Thyroid gland (tissue), 4 donors: Measurements from ENCODE around the gene DDX42. TPM values are rescaled to one million over a fixed set of nuclear protein-coding genes. Genes with fewer than 3 reads are reported as not detected.

Source experiments
- DNase-seq, 2 donors: peaks; one replicate each; pipeline ENCODE4 v3.0.0-alpha.2; 2019
- H3K27ac ChIP-seq, 3 donors: fragments of 200-600 bp; sonication (generic); 1 replicate in 2 of 3; 2 replicates in 1 of 3; pipeline ENCODE4 v1.5.1; 2016 to 2019; ENCODE audit warnings: mild to moderate bottlenecking in 1 of 3, moderate library complexity in 1 of 3
- H3K27me3 ChIP-seq: fragments of 200-600 bp; sonication (generic); one replicate; pipeline ENCODE4 v1.5.1; 2019
- H3K36me3 ChIP-seq, 2 donors: fragments of 200-600 bp; sonication (generic); one replicate each; pipeline ENCODE4 v1.5.1; 2016 to 2019
- H3K4me1 ChIP-seq, 2 donors: fragments of 200-600 bp; sonication (generic); one replicate each; pipeline ENCODE4 v1.5.1; 2017 to 2019
- H3K4me3 ChIP-seq, 3 donors: fragments of 200-600 bp; sonication (generic); replicated peaks in 1 of 3; 1 replicate in 2 of 3; 2 replicates in 1 of 3; pipeline ENCODE4 v1.5.1; 2016; ENCODE audit warnings: mild to moderate bottlenecking in 1 of 3
- H3K9me3 ChIP-seq: fragments of 200-600 bp; sonication (generic); one replicate; pipeline ENCODE4 v1.5.1; 2017
- POLR2A ChIP-seq, 2 donors: fragments of 450-650 bp; IDR thresholded peaks; one replicate each; pipeline ENCODE4 v1.6.1; 2017; ENCODE audit warnings: antibody characterized with exemption in 2 of 2, mild to moderate bottlenecking in 2 of 2, moderate library complexity in 1 of 2
- WGBS, 2 donors: methylation state at CpG; one replicate each; pipeline ENCODE4 v1.1.5; 2017; 5-methylcytosine and 5-hydroxymethylcytosine counted together
- intact Hi-C: fragments of 100-400 bp; cut with DNase I; formaldehyde crosslinking; loops from one replicate; pipeline ENCODE4 v1.15.1; 2023
- total RNA-seq, 4 donors: library from RNA; depleted of rRNA; stranded (reverse); fragments of >200 nt; gene quantifications; one replicate each; pipeline ENCODE4 v1.2.3, GENCODE V29; 2016
- TF ChIP-seq, protein P1 (sequence below), 6 experiments: fragments of 200-600 bp in 3 of 6; fragments of 450-650 bp in 3 of 6; sonication (generic) in 3 of 6; IDR thresholded peaks; one replicate each; pipeline ENCODE4 v1.5.1; 2016 to 2019; ENCODE audit warnings: antibody characterized with exemption in 6 of 6, mild to moderate bottlenecking in 2 of 6, inconsistent platforms in 1 of 6, moderate library complexity in 1 of 6

Gene DDX42
- total RNA-seq, 4 donors from 2014 or later: 76.3 to 138 (median 89.1) TPM

DNA sequence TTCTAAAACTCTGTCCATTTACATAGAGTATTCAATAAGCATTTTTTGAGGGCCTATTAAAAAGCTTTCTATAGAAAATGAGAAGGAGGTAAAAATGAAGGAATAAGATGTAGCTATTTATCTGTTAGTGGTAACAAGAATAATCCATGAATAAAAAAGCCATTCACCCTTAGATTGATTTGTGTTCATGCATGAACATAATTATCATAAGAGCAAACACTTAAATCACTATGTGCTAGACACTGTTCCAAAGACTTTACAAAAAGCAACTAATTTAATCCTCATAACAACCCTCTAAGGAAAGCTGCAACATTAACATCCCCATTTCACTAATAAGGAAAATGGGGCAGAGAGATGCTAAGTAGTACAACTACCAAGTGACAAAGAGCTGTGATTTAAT lies 7.2 kb upstream of the DDX42 start:
- Histone ChIP-seq H3K4me3 (no peak overlapping the region), H3K9me3 (no peaks in the 10 kb centered on the region), H3K27ac (no peak overlapping the region), H3K36me3 (peaks cover 16 to 19% of the 10 kb centered on the region in 2 donors), H3K4me1 (peaks cover 0 to 7% of the 10 kb centered on the region in 2 donors), H3K27me3 (no peaks in the 10 kb centered on the region)
- no peak for TF ChIP-seq POLR2A (IDR thresholded peaks at IDR 0.05)
- TF ChIP-seq, protein P1, sequence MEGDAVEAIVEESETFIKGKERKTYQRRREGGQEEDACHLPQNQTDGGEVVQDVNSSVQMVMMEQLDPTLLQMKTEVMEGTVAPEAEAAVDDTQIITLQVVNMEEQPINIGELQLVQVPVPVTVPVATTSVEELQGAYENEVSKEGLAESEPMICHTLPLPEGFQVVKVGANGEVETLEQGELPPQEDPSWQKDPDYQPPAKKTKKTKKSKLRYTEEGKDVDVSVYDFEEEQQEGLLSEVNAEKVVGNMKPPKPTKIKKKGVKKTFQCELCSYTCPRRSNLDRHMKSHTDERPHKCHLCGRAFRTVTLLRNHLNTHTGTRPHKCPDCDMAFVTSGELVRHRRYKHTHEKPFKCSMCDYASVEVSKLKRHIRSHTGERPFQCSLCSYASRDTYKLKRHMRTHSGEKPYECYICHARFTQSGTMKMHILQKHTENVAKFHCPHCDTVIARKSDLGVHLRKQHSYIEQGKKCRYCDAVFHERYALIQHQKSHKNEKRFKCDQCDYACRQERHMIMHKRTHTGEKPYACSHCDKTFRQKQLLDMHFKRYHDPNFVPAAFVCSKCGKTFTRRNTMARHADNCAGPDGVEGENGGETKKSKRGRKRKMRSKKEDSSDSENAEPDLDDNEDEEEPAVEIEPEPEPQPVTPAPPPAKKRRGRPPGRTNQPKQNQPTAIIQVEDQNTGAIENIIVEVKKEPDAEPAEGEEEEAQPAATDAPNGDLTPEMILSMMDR (IDR thresholded peaks at IDR 0.05): no peak
- intact Hi-C loops: no loop called here
- DNase-seq: no peak

DNA sequence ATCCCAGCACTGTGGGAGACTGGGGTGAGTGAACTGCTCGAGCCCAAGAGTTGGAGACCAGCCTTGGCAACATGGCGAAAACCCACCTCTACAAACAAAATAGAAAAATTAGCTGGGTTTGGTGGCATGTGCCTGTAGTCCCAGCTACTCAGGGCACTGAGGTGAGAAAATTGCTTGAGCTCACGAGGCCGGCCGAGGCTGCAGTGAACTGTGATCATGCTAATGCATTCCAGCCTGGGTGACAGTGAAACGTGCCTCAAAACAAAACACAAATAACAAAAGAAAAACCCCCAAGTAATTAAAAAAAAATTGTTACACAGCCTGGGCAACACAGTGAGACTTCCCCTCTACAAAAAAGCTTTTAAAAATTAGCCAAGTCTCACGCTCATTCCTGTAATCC lies 5.5 kb upstream of the DDX42 start:
- no peak overlapping the region for H3K4me3 ChIP-seq
- peaks cover 0 to 15% of the 10 kb centered on the region in 2 donors for H3K4me1 ChIP-seq
- 92 to 94% methylated on average over 7 of the region's 7 CpGs for WGBS, 2 donors
- no peaks in the 10 kb centered on the region for H3K27me3 ChIP-seq
- TF ChIP-seq, protein P1 (IDR thresholded peaks at IDR 0.05): no peak
- no peak for TF ChIP-seq POLR2A (IDR thresholded peaks at IDR 0.05)
- H3K9me3 ChIP-seq: no peaks in the 10 kb centered on the region
- peaks cover 5 to 12% of the 10 kb centered on the region in 2 donors for H3K36me3 ChIP-seq
- no peak for DNase-seq
- H3K27ac ChIP-seq: no peak overlapping the region
- intact Hi-C loops: no loop called here

DNA sequence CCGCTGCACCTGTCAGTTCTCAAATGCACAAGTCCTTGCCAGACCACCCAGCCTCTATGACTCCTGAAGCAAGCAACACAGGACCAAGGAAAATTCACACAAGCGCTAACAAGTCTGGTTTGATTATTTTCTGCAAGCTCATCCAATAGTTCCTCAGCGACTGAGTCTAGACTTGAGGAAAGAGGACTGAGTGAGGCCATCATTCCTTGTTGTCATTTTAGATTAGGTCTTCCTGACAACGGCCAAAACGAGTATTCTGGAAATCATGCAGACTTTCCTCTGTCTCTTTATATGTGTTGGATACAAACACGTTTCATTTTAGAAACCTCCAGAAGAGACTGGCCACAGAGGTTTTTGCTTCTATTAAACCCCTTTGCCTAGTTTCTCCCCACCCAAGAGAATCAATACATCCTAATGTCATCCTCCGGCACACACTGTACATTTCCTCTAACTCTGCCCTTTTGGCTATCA lies 1.1 kb upstream of the DDX42 start:
- DNase-seq: no peak
- Histone ChIP-seq H3K4me3 (peak overlapping the region; percentile 46 to 81 (median 75)), H3K4me1 (peaks cover 18 to 25% of the 10 kb centered on the region in 2 donors), H3K27me3 (no peaks in the 10 kb centered on the region), H3K9me3 (no peaks in the 10 kb centered on the region), H3K36me3 (no peaks in the 10 kb centered on the region), H3K27ac (peak overlapping the region; percentile 84 to 94 (median 92))
- 7 to 8% methylated on average over 7 of the region's 7 CpGs for WGBS, 2 donors
- TF ChIP-seq, protein P1 (IDR thresholded peaks at IDR 0.05): no peak
- TF ChIP-seq POLR2A (IDR thresholded peaks at IDR 0.05): no peak
- intact Hi-C loops: loop anchor here (5.0 kb wide), 1 partner anchor 64 kb away; no protein-coding TSS in a partner anchor

DNA sequence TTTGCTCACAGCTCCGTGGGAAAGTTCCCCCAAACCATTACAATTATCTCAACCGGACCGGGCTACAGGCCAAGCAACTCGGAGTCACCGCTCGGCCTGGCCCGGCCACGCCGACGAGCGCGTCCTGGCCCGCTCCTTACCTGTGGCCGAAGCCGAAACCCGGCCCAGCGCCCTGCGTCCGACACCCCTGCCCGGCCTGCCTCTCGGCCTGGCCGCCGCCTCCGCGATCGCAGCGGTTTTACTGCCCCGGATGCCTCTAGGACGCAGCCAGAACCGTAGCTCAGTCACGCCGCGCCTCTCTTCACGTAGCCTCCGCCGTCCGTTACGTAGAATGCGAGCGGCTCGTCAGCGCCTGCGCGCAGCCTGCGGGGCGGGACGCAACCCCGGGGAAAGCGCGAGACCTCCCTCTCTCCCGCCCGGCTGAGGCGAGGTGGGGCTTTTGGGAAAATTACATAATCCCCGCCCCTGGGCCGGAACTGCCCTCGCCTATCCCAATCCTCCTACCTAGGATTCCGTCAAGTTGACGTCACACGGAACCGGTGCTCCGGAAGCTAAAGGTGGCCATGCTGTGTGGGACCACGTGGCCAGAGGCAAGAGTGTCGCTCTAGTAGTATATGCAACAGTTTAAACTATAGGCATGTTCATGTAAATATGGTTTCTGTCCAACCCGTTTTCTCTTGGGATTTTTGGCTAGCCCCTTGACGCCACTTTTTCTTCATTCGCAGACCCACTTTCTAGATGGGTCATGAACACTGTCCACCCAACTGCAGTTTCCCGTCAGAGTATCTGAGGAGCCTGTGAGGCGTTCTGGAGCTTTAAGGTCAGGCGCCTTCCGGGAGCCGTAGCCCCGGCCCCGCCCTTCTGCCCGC lies 464 bp upstream of the DDX42 start, which contains the start of gene CCDC47:
CCDC47 (minus strand) TSS at position 326 of the 869 bp plus-strand sequence. CDS start 7,422 bp downstream, outside the sequence.
- H3K36me3 ChIP-seq: no peaks in the 10 kb centered on the region
- H3K27me3 ChIP-seq: no peaks in the 10 kb centered on the region
- peaks cover 18 to 25% of the 10 kb centered on the region in 2 donors for H3K4me1 ChIP-seq
- no peaks in the 10 kb centered on the region for H3K9me3 ChIP-seq
- WGBS, 2 donors: 0% methylated on average over 26 to 65 of the region's 74 CpGs
- TF ChIP-seq POLR2A (IDR thresholded peaks at IDR 0.05): peak; percentile 82 to 96
- TF ChIP-seq, protein P1 (IDR thresholded peaks at IDR 0.05): no peak
- intact Hi-C loops: loop anchor here (5.0 kb wide), 1 partner anchor 64 kb away; no protein-coding TSS in a partner anchor
- peak; percentile 99 for DNase-seq
- H3K27ac ChIP-seq: peak within 1 kb of the TSS; percentile 84 to 94 (median 92)
- H3K4me3 ChIP-seq: peak within 1 kb of the TSS; percentile 68 to 83 (median 75)

DNA sequence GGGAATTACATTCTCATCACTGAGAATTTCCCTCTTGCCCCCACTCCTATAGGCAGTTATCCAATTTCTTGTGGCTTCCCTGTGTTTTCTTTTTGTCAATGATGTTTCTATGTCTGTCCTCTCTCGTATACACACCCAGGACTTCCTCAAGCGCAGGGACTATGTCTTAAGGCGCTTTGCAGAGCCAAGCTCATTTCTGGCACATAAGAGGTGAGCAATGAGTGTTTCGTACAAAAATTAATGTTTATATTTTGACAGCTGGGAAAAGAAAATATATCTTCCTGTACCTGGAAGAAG lies 947 bp downstream of the DDX42 start:
- Histone ChIP-seq H3K9me3 (no peaks in the 10 kb centered on the region), H3K4me1 (peaks cover 18 to 25% of the 10 kb centered on the region in 2 donors), H3K4me3 (peak overlapping the region; percentile 68 to 83 (median 75)), H3K27me3 (no peaks in the 10 kb centered on the region), H3K27ac (peak overlapping the region in 1 of 3 donors; percentile 92), H3K36me3 (no peaks in the 10 kb centered on the region)
- TF ChIP-seq, protein P1 (IDR thresholded peaks at IDR 0.05): no peak
- TF ChIP-seq POLR2A (IDR thresholded peaks at IDR 0.05): no peak
- intact Hi-C loops: loop anchor here (5.0 kb wide), 1 partner anchor 62 kb away; no protein-coding TSS in a partner anchor
- no peak for DNase-seq
- 4 to 5% methylated on average over 4 of the region's 4 CpGs for WGBS, 2 donors
